Rectal smooth muscle tissue (tissue), 1 donor: ENCODE measurements around the gene SRMS.

Experiments
- H3K27ac ChIP-seq: one replicate; pipeline ENCODE4 v1.7.0; 2013; ENCODE audit warnings: low read depth, low read length, inconsistent platforms
- H3K27me3 ChIP-seq: one replicate; pipeline ENCODE4 v1.7.0; 2013; ENCODE audit warnings: low read length; ENCODE audit not compliant: control insufficient read depth, insufficient read depth
- H3K36me3 ChIP-seq: one replicate; pipeline ENCODE4 v1.7.0; 2013; ENCODE audit warnings: low read length; ENCODE audit not compliant: control insufficient read depth, insufficient read depth
- H3K4me1 ChIP-seq: one replicate; pipeline ENCODE4 v1.7.0; 2013; ENCODE audit warnings: low read length; ENCODE audit not compliant: control insufficient read depth, insufficient read depth
- H3K4me3 ChIP-seq: one replicate; pipeline ENCODE4 v1.7.0; 2013; ENCODE audit warnings: low read length
- H3K9ac ChIP-seq: one replicate; pipeline ENCODE4 v1.7.0; 2013; ENCODE audit warnings: low read length

The SRMS gene

GRCh38 chr20:63500151-63500901, 47.2 kb downstream of the SRMS start:
- Histone ChIP-seq H3K36me3 (no peaks in the 10 kb centered on the region), H3K27ac (no peak overlapping the region), H3K4me3 (no peak overlapping the region), H3K27me3 (peaks cover 25% of the 10 kb centered on the region), H3K9ac (no peak overlapping the region), H3K4me1 (no peaks in the 10 kb centered on the region)

GRCh38 chr20:63499338-63499969, 48.1 kb downstream of the SRMS start:
- H3K4me3 ChIP-seq, result peak overlapping the region; percentile 3
- H3K27ac ChIP-seq, result no peak overlapping the region
- no peaks in the 10 kb centered on the region for H3K4me1 ChIP-seq
- peaks cover 25% of the 10 kb centered on the region for H3K27me3 ChIP-seq
- H3K9ac ChIP-seq, result no peak overlapping the region
- no peaks in the 10 kb centered on the region for H3K36me3 ChIP-seq

GRCh38 chr20:63498960-63499337, 48.6 kb downstream of the SRMS start, which contains the start of gene EEF1A2:
Gene EEF1A2 (minus strand): TSS chr20:63499083. CDS start chr20:63497763, 1,320 bp downstream.
- Histone ChIP-seq H3K27me3 (peaks cover 25% of the 10 kb centered on the region), H3K9ac (no peak within 1 kb of the TSS), H3K4me1 (no peaks in the 10 kb centered on the region), H3K27ac (no peak within 1 kb of the TSS), H3K4me3 (peak within 1 kb of the TSS; percentile 40), H3K36me3 (no peaks in the 10 kb centered on the region)

GRCh38 chr20:63497946-63498935, 49.3 kb downstream of the SRMS start:
- Histone ChIP-seq H3K27ac (no peak overlapping the region), H3K4me3 (no peak overlapping the region)

GRCh38 chr20:63497138-63497945, 50.2 kb downstream of the SRMS start:
- no peak overlapping the region for H3K4me3 ChIP-seq
- H3K9ac ChIP-seq, result no peak overlapping the region
- H3K4me1 ChIP-seq, result no peaks in the 10 kb centered on the region
- peaks cover 22% of the 10 kb centered on the region for H3K27me3 ChIP-seq
- no peak overlapping the region for H3K27ac ChIP-seq
- H3K36me3 ChIP-seq, result no peaks in the 10 kb centered on the region

More at GRCh38 chr20:63497946-63498935, 49.3 kb downstream of the SRMS start:
- peaks cover 25% of the 10 kb centered on the region for H3K27me3 ChIP-seq
- H3K36me3 ChIP-seq, result no peaks in the 10 kb centered on the region
- H3K9ac ChIP-seq, result no peak overlapping the region
- H3K4me1 ChIP-seq, result no peaks in the 10 kb centered on the region

GRCh38 chr20:63496596-63497120, 50.9 kb downstream of the SRMS start:
- no peak overlapping the region for H3K9ac ChIP-seq
- peaks cover 20% of the 10 kb centered on the region for H3K27me3 ChIP-seq
- H3K27ac ChIP-seq, result no peak overlapping the region
- no peaks in the 10 kb centered on the region for H3K4me1 ChIP-seq
- peak overlapping the region; percentile 52 for H3K4me3 ChIP-seq
- no peaks in the 10 kb centered on the region for H3K36me3 ChIP-seq

- H3K27me3 ChIP-seq, result peaks cover 20% of the 10 kb centered on the region
- no peaks in the 10 kb centered on the region for H3K4me1 ChIP-seq
- H3K4me3 ChIP-seq, result peak overlapping the region; percentile 52
- H3K9ac ChIP-seq, result no peak overlapping the region
- no peak overlapping the region for H3K27ac ChIP-seq
- H3K36me3 ChIP-seq, result no peaks in the 10 kb centered on the region
These were observed 51.6 kb downstream of the SRMS start for GRCh38 chr20:63495741-63496595.

GRCh38 chr20:63495167-63495720, 52.3 kb downstream of the SRMS start:
- no peak overlapping the region for H3K4me3 ChIP-seq
- no peaks in the 10 kb centered on the region for H3K4me1 ChIP-seq
- H3K27me3 ChIP-seq, result peaks cover 19% of the 10 kb centered on the region
- H3K36me3 ChIP-seq, result no peaks in the 10 kb centered on the region
- H3K27ac ChIP-seq, result no peak overlapping the region
- H3K9ac ChIP-seq, result no peak overlapping the region

- H3K27ac ChIP-seq, result no peak overlapping the region
- no peaks in the 10 kb centered on the region for H3K36me3 ChIP-seq
- H3K27me3 ChIP-seq, result peaks cover 16% of the 10 kb centered on the region
- H3K4me1 ChIP-seq, result no peaks in the 10 kb centered on the region
- no peak overlapping the region for H3K9ac ChIP-seq
- no peak overlapping the region for H3K4me3 ChIP-seq
These were observed 53.0 kb downstream of the SRMS start for GRCh38 chr20:63494420-63495166.

- H3K9ac ChIP-seq, result no peak overlapping the region
- H3K4me1 ChIP-seq, result no peaks in the 10 kb centered on the region
- H3K36me3 ChIP-seq, result no peaks in the 10 kb centered on the region
- H3K4me3 ChIP-seq, result no peak overlapping the region
- H3K27me3 ChIP-seq, result peaks cover 13% of the 10 kb centered on the region
- H3K27ac ChIP-seq, result no peak overlapping the region
These were observed 53.5 kb downstream of the SRMS start for GRCh38 chr20:63494084-63494419.
